Measurements from ENCODE around the gene CREBL2.
"Not testable (repeated sequence)": the region's sequence is repeated elsewhere in the genome, so short reads cannot be mapped to it uniquely, and the experiment has no call there.

CREBL2 gene

DNA sequence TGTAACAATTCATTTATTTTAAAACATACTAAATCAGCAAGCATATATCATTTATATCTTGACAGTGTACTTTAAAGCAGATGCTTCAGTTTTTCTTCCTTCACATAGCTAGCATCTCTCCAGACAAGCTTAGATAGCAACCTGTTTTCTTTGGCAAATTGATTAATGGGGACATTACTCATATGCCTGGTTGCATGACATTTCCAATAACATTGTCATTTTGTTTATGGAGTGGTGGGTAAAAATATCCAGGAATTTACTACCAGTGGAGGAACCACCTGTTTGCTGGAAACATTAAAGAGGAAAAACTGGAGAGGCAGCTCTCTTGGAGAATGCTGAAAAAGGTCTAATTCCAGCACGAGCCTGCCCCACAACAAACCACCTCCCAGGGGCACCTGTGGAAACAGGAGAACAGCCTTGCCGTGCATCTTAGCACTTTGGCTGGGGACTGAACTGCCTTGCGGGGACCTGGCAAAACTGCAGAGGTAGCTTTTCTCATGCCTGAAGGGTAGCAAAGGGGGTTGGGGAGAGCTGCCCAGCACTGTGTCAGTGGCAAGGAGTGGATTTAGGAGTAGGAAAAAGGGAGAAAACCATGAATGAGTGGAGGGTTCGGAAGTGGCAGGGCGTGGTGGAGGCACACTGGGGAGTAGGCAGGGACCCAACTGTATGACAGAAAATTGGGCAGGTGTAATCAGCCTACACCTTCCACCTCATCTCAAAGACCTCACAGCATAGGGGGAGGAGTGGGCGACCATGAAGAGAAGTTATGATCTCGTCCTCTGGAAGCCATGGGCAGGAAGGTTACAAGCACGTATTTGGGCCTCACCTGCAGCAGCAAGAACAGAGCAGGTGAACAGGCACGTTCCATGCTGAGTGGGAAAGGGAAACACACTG lies 11.7 kb upstream of the CREBL2 start:
- DNase-seq: no peak

DNA sequence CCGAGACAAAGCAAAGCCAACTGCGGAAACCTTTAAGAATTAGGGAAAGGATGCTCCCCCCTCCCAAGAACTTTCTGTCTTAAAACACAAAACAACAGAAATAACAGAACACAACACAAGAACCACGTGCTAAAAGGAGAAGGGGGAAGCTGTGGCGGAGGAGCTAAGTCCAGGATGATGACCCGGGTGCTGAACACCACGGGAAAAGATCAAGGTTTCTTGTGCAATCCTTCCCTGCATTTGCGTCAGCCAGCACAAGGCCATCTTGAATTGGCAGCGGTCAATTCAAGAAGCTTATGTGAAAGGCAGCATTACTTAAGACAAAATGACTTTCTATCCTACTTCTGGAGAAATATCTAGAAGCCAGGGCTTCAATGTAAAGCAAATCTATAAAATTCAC lies 11.0 kb upstream of the CREBL2 start:
- DNase-seq: no peak

DNA sequence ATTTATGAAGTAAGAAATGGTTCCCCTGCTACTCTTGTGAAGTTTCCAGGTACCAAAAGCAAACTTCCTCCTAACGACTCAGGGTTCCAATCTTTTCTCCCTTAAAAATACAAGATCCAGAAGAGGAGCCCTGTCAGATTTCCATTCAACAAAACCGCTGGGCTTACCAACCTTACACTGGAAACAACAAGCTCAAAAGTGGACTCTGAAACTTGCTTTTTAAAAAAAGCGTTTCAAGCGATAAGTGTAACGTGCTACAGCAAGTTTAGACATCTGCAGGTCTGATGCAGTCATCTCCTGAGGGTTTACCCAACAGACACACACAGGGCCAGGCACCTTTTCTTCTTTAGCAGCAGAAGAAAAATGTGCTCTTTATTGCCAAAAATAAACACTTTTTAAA lies 6.9 kb upstream of the CREBL2 start:
- no peak for DNase-seq

- peak; percentile 73 for DNase-seq
Observed at GRCh38 chr12:12606781-12607589, 4.7 kb upstream of the CREBL2 start.

DNA sequence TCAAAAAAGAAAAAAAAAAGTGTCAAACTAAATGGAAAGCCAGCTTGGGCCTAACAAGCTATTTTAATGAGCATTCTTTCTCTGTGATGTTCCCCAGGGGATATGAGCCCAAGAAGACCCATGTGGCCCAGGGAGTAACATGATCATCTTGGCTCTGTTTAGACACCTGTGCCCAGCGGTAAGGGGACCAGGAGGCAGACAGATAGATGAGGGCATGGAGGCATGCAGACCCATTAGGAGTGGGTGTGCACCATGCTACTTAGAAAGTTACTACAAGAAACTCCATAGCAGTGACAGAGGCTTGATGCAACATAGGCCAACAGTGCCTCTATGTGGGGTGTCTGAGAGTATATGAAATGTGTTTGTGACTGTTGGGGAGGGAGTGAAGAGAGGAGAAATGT lies 3.1 kb upstream of the CREBL2 start:
- DNase-seq: peak; percentile 24

- no peak for DNase-seq
Observed at GRCh38 chr12:12609692-12610091, 2.0 kb upstream of the CREBL2 start.

GRCh38 chr12:12610711-12611110 lies 965 bp upstream of the CREBL2 start:
- no peak for DNase-seq

DNA sequence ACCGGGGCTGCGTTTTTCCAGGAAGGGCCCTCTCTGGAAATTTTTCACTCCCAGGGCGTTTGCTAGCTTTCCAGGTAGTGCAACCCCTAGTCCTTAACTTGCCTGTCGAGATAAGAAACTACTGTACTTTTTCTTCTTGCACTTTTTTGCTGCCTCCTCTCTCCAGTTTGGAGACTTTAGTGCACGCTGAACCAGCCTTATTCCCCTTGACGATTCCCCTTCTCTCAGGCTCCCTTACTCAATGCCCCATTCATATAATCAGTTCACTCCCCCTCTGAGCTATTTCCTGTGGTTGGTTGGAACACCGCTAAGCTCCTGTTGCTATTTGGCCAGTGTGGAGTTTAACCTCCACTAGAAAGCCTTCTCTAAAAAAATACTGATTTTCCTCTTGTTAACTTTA lies 682 bp downstream of the CREBL2 start:
- DNase-seq: peak; percentile 63

- DNase-seq: no peak
Observed at GRCh38 chr12:12613344-12613743, 1.7 kb downstream of the CREBL2 start.

- no peak for DNase-seq
Observed at GRCh38 chr12:12614342-12614741, 2.7 kb downstream of the CREBL2 start.

GRCh38 chr12:12616512-12617310 lies 5.0 kb downstream of the CREBL2 start:
- DNase-seq: no peak

DNA sequence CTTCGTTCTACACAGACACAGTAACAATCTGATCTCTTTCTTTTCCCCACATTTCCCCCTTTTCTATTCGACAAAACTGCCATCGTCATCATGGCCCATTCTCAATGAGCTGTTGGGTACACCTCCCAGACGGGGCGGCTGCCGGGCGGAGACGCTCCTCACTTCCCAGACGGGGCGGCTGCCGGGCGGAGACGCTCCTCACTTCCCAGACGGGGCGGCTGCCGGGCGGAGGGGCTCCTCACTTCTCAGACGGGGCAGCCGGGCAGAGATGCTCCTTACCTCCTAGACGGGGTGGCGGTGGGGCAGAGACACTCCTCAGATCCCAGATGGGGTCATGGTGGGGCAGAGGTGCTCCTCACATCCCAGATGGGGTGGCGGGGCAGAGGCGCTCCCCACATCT lies 6.4 kb downstream of the CREBL2 start:
- not testable (repeated sequence) for DNase-seq

DNA sequence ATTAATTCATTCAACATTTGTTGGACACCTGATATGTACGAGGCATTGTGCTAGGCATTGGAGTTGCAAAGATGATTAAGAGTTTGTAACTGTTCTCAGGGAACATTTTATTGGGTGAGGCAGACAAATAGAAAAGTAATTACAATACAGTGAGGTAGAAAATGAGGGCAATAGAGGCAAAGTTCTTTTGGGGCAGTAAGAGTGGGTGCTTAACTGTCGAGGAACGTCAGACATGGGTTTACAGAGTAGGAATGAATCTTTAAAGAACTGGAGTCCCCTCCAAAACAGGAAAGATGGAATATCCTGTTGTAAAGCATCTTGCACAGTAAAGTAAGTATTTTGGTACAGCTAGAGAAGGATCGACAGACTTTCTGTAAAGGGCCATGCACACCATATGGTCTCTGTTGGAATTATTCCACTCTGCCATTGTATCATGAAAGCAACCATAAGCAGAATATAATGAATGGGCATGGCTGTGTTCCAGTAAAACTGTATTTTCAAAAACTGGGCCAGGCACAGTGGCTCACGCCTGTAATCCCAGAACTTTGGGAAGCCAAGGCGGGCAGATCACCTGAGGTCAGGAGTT lies 9.1 kb downstream of the CREBL2 start:
- DNase-seq: no peak

- no peak for DNase-seq
Observed at GRCh38 chr12:12622418-12622817, 10.7 kb downstream of the CREBL2 start.

DNA sequence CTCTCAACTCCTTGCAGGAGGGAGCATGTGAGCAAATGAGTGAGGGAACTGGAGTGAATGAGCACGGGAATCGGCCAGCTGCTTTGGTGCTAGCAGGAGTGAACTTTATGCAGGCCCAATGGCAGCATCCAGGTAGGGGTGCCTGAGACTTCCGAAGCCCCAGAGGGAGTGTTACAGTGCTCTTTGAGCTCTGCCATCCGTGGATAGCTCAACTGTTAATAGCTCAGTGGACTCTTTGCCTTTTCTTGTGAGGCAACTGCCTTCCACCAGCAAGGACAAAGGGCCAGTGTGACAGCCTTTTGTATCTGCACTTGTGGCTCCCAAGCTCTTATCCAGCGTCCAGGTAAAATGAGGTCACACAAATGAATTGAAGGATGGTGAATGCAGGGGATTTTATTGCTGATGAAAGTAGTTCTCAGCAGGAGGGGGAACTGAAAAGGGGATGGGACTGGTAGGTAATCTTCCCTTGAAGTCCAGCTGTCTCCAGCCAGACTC lies 12.9 kb downstream of the CREBL2 start:
- DNase-seq: no peak

DNA sequence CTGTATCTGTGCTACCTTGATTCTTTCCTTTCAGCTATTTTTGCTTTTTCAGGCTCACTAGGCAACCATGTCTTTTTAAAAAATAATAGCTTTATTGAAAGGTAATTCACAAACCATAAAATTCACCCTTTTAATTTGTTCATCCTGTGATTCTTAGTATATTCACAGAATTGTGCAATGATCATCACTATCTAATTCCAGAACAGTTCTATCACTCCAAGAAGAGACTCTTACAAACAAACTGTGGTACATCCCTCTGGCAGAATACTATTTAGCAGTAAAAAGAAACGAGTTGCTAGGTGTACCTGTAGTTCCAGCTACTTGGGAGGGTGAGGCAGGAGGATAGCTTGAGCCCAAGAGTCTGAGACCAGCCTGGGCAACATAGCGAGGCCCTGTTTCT lies 14.8 kb downstream of the CREBL2 start:
- DNase-seq: no peak

DNA sequence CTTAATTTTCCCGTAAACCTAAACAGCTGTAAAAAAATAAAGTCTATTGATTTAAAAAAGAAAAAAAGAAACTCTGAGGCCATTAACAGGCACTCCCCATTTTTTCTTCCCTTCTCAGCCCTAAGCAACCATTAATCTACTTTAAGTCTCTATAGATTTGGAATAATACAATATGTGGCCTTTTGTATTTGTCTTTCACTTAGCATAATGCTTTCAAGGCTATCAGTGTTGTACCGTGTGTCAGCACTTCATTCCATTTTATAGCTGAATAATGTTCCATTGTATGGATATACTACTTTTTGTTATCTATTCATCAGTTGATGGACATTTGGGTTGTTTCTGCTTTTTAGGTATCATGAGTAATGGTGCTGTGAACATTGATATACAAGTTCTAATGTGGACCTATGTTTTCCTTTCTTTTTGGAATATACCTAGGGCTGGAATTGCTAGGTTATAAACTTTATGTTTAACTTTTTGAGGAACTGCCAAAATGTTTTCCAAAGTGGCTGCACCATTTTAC lies 15.7 kb downstream of the CREBL2 start:
- no peak for DNase-seq

- no peak for DNase-seq
Observed at GRCh38 chr12:12628013-12628412, 16.3 kb downstream of the CREBL2 start.

DNA sequence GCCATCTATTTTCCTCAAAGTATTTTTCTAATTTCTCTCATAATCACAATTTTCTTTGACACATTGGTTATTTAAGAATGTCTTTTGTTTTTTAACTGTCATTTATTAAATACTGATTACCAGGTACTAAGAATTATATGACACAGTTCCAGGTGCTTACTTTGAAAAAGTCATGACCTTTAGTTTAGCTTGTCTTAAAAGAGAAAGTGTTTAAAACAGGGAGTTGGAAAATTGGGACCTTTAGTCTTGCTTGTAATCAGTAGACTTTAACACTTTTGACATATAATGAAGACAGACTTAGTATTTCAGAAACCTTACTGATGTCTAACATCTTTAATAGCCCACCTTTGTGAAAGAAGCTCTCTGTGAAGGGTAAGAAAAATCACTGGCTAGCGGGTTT lies 19.2 kb downstream of the CREBL2 start:
- DNase-seq: no peak

- DNase-seq: no peak
Observed at GRCh38 chr12:12635651-12636050, 24.0 kb downstream of the CREBL2 start.

GRCh38 chr12:12636641-12637040 lies 25.0 kb downstream of the CREBL2 start:
- DNase-seq: no peak

DNA sequence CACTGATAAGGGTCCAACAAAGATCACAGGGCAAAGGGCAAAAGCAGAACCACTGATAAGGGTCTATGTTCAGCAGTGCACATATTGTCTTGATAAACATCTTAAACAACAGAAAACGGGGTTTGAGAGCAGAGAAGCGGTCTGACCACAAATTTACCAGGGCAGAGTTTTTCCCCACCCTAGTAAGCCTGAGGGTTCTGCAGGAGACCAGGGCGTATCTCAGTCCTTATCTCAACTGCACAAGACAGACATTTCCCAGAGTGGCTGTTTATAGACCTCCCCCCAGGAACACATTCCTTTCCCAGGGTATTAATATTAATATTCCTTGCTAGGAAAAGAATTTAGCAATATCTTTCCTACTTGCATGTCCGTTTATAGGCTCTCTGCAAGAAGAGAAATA lies 28.3 kb downstream of the CREBL2 start:
- not testable (repeated sequence) for DNase-seq

All from NCI-H526 treated with DMSO at 0.1 percent for 48 hours (cell line).